Natural killer cell treated with Interleukin-12 subunit alpha and Interleukin-12 subunit beta and Interleukin-15 and Interleukin-18, amount 100 ng/mL, for 72 hours (primary cell): ENCODE data around the gene MRPL19. TPM values are rescaled to one million over a fixed set of nuclear protein-coding genes. Genes with fewer than 3 reads are reported as not detected.
"Not testable (repeated sequence)": the region's sequence is repeated elsewhere in the genome, so short reads cannot be mapped to it uniquely, and the experiment has no call there.

Experiments
- ATAC-seq, 2 donors: fragments of 150-1000 bp; cut with Tn5 transposase in 1 of 2; sonication (Bioruptor Pico), chemical (Tn5 transposase) in 1 of 2; 2 replicates each; pipeline ENCODE4 v1.10.0; 2021
- DNase-seq: peaks from one replicate; pipeline ENCODE4 v3.0.0; 2022; ENCODE audit warnings: low spot score
- H3K27ac Mint-ChIP-seq, 2 donors: 1 replicate in 1 of 2; 2 replicates in 1 of 2; pipeline ENCODE4 v1.8.0; 2022; ENCODE audit warnings: mixed read lengths in 2 of 2, mild to moderate bottlenecking in 1 of 2, moderate library complexity in 1 of 2
- H3K27me3 Mint-ChIP-seq, 2 donors: 1 replicate in 1 of 2; 2 replicates in 1 of 2; pipeline ENCODE4 v1.8.0; 2022; ENCODE audit warnings: mixed read lengths in 2 of 2
- H3K36me3 Mint-ChIP-seq: one replicate; pipeline ENCODE4 v1.8.0; 2022; ENCODE audit warnings: mixed read lengths
- H3K4me1 Mint-ChIP-seq, 2 donors: 1 replicate in 1 of 2; 2 replicates in 1 of 2; pipeline ENCODE4 v1.8.0; 2022; ENCODE audit warnings: low read depth in 2 of 2, mixed read lengths in 2 of 2, mild to moderate bottlenecking in 1 of 2
- H3K4me3 Mint-ChIP-seq: one replicate; pipeline ENCODE4 v1.8.0; 2022; ENCODE audit warnings: mixed read lengths
- H3K9me3 Mint-ChIP-seq: 2 replicates; pipeline ENCODE4 v1.8.0; 2022; ENCODE audit warnings: mixed read lengths
- total RNA-seq, 2 donors: library from RNA; stranded (reverse); gene quantifications; one replicate each; pipeline ENCODE4 v1.2.3, GENCODE V29; 2022

The MRPL19 gene
- total RNA-seq, 2 donors from 2014 or later = 39.1 to 62.5 TPM

DNA sequence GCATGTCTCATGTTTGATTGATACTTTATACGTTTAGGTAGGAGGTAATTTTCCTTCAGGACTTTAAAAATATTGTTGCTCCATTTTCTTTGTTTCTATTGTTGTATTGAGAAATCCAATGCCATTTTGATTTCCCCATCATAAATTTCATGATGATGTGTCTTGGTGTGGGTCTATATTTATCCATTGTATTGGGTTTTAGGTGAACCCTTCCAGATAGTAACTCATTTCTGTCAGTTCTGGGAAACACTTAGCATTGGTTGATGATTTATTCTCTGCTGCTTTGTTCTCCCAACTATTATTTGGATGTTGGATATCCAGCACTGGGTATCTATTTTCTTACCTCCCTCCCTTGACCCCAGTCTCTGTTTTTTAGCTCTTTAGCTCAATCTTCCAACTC is 10.0 kb downstream of the MRPL19 start:
- H3K27me3 Mint-ChIP-seq = no peaks in the 10 kb centered on the region
- no peak overlapping the region for H3K27ac Mint-ChIP-seq
- peaks cover 74% of the 10 kb centered on the region for H3K36me3 Mint-ChIP-seq

DNA sequence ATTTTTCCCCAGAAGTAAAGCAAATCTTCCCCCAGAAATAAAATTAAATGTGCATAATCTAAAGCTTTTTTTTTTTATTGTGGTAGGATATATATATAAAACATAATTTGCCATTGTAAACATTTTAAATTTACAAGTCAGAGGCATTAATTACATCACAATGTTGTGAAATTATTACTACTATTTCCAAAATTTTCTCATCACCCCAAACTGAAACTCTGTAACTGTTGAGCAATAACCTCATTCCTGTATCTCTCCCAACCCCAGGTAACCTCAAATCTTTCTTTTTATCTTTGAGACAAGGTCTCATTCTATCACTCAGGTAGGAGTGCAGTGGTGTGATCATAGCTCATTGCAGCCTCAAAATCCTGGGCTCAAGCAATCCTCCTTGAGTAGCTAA is 11.2 kb downstream of the MRPL19 start:
- ATAC-seq = no peak
- Mint-ChIP-seq H3K27me3 (no peaks in the 10 kb centered on the region), H3K27ac (no peak overlapping the region), H3K9me3 (peaks cover 8% of the 10 kb centered on the region), H3K36me3 (peaks cover 71% of the 10 kb centered on the region), H3K4me1 (peaks cover 14 to 17% of the 10 kb centered on the region in 2 donors), H3K4me3 (no peak overlapping the region)
- DNase-seq = no peak

More for the DNA sequence above, 10.0 kb downstream of the MRPL19 start:
- DNase-seq = no peak
- Mint-ChIP-seq H3K9me3 (peaks cover 8% of the 10 kb centered on the region), H3K4me1 (peaks cover 14 to 17% of the 10 kb centered on the region in 2 donors), H3K4me3 (no peak overlapping the region)
- no peak for ATAC-seq

DNA sequence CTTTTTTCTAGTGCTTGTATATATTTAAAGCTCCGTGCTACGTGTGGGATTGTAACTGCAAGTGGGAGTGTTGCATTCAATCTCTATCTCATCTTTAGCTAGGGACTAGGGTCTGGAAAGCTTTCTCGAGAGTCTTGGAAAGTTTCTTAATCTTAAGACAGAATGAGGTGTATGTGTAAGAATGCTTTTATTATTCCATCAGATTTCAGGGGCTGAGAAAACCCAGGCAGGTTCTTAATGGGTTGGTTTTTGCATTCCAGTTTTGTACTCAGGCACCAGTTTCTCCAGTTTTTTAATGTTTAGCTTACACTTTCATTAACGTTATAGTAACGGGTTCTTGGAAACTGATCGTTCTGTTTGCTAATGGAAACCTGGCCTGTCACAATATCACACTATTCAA is 20.3 kb downstream of the MRPL19 start:
- Mint-ChIP-seq H3K4me3 (no peak overlapping the region), H3K36me3 (peaks cover 11% of the 10 kb centered on the region), H3K9me3 (no peaks in the 10 kb centered on the region), H3K4me1 (no peaks in the 10 kb centered on the region), H3K27ac (no peak overlapping the region), H3K27me3 (no peaks in the 10 kb centered on the region)
- DNase-seq (no peak), ATAC-seq (no peak)

DNA sequence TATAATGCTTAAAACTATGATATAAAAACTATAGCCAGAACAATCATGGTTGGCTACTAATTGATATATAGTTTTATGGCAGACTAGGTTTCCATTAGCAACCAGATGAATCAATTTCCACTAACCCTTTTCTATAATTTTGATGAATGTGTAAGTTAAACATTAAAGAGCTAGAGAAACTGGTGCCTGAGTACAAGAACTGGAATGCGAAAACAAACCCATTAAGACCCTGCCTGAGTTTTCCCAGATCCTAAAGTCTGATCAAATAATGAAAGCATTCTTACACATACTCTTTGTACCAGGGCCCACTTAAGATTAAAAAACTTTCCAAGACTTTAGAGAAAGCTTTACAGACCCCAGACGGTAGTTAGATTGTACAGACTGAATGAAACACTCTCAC is 21.3 kb downstream of the MRPL19 start:
- Mint-ChIP-seq H3K27ac (no peak overlapping the region), H3K9me3 (no peaks in the 10 kb centered on the region), H3K36me3 (peaks cover 16% of the 10 kb centered on the region), H3K4me1 (peaks cover 0 to 4% of the 10 kb centered on the region in 2 donors), H3K27me3 (no peaks in the 10 kb centered on the region), H3K4me3 (no peak overlapping the region)
- DNase-seq (no peak), ATAC-seq (no peak)

DNA sequence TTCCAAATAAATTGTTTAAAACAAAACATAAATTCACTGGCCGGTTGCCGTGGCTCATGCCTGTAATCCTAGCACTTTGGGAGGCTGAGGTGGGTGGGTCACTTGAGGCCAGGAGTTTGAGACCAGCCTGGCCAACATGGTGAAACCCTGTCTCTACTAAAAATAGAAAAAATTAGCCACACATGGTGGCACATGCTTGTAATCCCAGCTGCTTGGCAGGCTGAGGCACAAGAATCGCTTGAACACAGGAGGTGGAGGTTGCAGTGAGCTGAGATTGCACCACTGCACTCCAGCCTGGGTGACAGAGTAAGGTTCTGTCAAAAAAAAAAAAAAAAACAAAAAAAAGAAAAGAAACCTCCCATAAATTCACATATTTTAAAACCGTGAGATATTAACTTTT is 28.8 kb downstream of the MRPL19 start:
- DNase-seq, H3K4me3 Mint-ChIP-seq, H3K27me3 Mint-ChIP-seq, ATAC-seq, H3K4me1 Mint-ChIP-seq, H3K27ac Mint-ChIP-seq, H3K9me3 Mint-ChIP-seq: not testable (repeated sequence)
- peaks cover 18% of the 10 kb centered on the region for H3K36me3 Mint-ChIP-seq

DNA sequence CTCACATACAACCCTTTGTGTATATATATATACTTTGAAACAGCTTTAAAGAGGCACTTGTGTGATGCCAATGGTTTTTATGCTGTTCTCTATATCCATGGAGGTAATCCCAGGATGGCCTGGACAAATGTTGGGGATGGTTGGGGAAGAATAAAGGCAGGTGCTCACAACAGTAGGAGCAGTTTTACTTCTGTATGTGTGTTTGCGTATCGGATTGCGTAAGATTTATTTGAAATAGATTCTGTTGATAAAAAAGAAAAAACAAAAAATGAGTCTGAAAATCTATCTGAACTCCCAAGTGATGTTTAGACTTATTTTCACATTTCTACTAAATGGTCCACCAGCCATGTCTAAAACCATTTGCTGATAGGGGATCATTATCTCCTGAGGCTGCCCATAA is 29.3 kb downstream of the MRPL19 start:
- Mint-ChIP-seq H3K36me3 (peaks cover 20% of the 10 kb centered on the region), H3K9me3 (no peaks in the 10 kb centered on the region), H3K4me3 (no peak overlapping the region), H3K27me3 (no peaks in the 10 kb centered on the region), H3K4me1 (peaks cover 4 to 7% of the 10 kb centered on the region in 2 donors), H3K27ac (no peak overlapping the region)
- DNase-seq (no peak), ATAC-seq (no peak)

DNA sequence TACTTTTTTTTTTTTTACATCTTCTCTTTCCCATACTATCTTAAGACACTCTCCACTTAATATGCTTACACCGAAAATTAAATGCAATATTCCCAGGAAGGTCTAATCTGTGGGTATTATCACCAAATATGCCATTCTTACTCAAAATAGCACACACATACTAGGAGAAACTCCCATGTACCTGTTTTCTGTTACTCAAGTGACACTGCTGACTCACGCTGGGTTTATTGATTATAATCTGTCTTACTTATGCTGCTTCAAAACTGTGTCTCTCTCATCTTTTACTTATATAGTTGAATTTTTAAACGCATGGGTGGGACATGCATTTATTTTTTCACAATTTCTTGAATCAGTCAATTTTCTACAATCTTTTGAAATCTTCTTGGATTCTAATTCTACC is 29.9 kb downstream of the MRPL19 start:
- no peaks in the 10 kb centered on the region for H3K9me3 Mint-ChIP-seq
- peaks cover 15% of the 10 kb centered on the region for H3K36me3 Mint-ChIP-seq
- ATAC-seq (no peak), DNase-seq (no peak)
- no peak overlapping the region for H3K4me3 Mint-ChIP-seq
- no peaks in the 10 kb centered on the region for H3K27me3 Mint-ChIP-seq
- H3K4me1 Mint-ChIP-seq = peaks cover 4 to 7% of the 10 kb centered on the region in 2 donors
- H3K27ac Mint-ChIP-seq = no peak overlapping the region

DNA sequence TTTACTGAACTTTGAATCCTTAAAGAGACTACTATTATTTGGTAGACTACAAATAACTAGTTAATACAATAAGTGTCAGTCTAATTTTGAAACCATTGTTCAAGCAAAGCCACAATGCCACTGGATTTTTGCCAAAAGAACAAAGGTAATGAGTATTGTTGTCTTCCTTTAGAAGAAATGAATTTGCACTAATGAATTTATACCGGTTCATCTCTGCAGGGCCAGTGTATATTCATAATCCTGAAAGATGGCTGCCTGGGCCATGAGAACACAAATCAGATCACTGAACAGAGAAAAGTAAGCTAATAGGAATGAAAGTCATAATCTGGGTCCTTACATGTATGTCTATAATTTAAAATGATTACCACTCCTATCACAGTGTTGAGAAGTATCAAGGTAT is 33.0 kb downstream of the MRPL19 start:
- H3K27me3 Mint-ChIP-seq = no peaks in the 10 kb centered on the region
- H3K36me3 Mint-ChIP-seq = peaks cover 19% of the 10 kb centered on the region
- no peak for ATAC-seq
- no peak overlapping the region for H3K27ac Mint-ChIP-seq
- peaks cover 7 to 10% of the 10 kb centered on the region in 2 donors for H3K4me1 Mint-ChIP-seq
- no peak for DNase-seq
- no peak overlapping the region for H3K4me3 Mint-ChIP-seq
- H3K9me3 Mint-ChIP-seq = no peaks in the 10 kb centered on the region

DNA sequence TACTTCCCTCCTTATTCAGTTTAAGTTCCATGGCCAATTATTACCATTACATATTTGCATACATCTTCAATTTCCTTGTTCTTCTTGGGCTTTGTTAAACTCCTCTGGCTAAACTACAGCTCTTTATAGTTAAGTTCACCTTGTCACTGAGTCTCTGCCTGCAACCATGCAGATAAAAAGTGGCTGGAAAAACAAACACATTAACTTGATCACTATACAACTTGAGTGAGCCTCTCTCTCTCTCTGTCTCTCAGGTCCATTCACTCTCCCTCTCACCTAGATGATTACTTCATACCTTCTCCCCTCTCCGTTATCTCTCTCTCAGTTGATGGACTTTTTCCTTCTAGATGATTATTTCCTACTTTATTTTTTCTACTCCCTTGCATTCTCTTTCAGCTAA is 33.8 kb downstream of the MRPL19 start:
- ATAC-seq (no peak), DNase-seq (no peak)
- Mint-ChIP-seq H3K9me3 (no peaks in the 10 kb centered on the region), H3K27ac (no peak overlapping the region), H3K4me3 (no peak overlapping the region), H3K4me1 (peaks cover 7 to 10% of the 10 kb centered on the region in 2 donors), H3K27me3 (no peaks in the 10 kb centered on the region), H3K36me3 (peaks cover 23% of the 10 kb centered on the region)

DNA sequence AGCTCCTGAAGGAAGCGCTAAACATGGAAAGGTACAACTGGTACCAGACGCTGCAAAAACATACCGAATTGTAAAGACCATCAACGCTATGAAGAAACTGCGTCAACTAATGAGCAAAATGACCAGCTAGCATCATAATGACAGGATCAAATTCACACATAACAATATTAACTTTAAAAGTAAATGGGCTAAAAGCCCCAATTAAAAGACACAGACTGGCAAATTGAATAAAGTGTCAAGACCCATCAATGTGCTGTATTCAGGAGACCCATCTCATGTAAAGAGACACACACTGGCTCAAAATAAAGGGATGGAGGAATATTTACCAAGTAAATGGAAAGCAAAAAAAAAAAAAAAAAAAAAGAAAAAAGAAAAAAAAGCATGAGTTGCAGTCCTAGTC is 36.8 kb downstream of the MRPL19 start:
- H3K27ac Mint-ChIP-seq, H3K4me3 Mint-ChIP-seq: not testable (repeated sequence)

DNA sequence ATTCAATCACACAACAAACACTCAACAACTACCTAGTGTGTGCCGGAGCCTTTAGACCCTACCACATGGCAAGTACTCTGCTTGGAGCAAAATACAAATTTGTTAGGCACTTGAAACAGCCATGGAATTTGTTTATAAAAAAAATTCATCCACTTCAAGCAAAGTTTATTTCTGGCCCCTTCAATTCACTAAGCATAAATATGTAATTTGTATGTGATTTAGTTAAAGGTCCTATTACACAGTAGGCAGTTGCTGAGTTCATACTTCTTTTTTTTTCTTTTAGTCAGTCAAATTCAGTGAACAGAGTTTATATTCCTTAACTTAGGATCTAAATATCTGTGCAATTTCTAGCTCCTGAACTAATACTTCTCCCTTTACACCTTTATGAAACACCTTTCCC is 41.6 kb downstream of the MRPL19 start:
- no peak for ATAC-seq
- Mint-ChIP-seq H3K27me3 (no peaks in the 10 kb centered on the region), H3K9me3 (no peaks in the 10 kb centered on the region), H3K4me3 (no peak overlapping the region), H3K36me3 (peaks cover 21% of the 10 kb centered on the region), H3K27ac (no peak overlapping the region), H3K4me1 (peaks cover 3 to 6% of the 10 kb centered on the region in 2 donors)
- no peak for DNase-seq

More for the DNA sequence above, 36.8 kb downstream of the MRPL19 start:
- H3K9me3 Mint-ChIP-seq, H3K27me3 Mint-ChIP-seq, H3K4me1 Mint-ChIP-seq, DNase-seq, ATAC-seq: not testable (repeated sequence)
- peaks cover 34% of the 10 kb centered on the region for H3K36me3 Mint-ChIP-seq

DNA sequence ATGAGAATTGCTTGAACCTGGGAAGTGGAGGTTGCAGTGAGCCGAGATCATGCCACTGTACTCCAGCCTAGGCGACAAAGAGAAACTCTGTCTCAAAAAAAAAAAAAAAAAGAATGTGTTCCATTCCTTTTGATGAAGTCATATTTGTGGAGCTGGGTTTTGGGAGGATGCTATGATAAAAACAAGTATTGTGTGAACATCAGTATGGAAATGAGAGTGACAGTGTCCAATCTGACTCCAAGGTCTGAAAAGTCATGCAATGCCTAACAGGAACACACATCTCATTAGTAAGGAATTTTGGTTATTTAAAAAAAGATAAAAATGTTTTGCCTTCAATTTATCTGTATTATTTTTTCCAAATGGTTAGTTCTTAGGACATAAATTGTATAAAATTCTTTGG is 52.3 kb downstream of the MRPL19 start:
- H3K4me1 Mint-ChIP-seq = no peaks in the 10 kb centered on the region
- H3K27ac Mint-ChIP-seq = no peak overlapping the region
- no peak for DNase-seq
- H3K36me3 Mint-ChIP-seq = peaks cover 39% of the 10 kb centered on the region
- ATAC-seq = no peak
- no peaks in the 10 kb centered on the region for H3K9me3 Mint-ChIP-seq
- no peaks in the 10 kb centered on the region for H3K27me3 Mint-ChIP-seq
- H3K4me3 Mint-ChIP-seq = no peak overlapping the region

DNA sequence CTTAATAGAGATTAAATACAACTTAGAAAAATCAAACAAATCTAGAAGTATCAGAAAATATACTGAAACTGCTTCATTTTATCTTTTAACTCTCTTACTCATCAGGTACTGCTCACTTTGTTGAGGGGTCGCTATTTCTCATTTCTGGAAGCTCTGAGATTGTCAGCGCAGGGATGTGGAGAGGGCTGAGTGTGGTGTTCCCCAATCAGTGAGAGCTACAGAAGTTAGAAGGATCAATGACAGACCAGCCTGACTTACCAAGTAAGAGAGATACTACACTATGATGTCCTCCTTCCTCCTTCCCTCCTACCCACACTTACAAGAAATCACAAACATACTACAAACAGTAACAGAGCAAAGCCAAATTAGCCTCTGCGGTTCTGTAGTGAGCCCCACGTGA is 56.0 kb downstream of the MRPL19 start:
- no peak for DNase-seq
- H3K9me3 Mint-ChIP-seq = no peaks in the 10 kb centered on the region
- H3K4me3 Mint-ChIP-seq = no peak overlapping the region
- no peaks in the 10 kb centered on the region for H3K27me3 Mint-ChIP-seq
- H3K4me1 Mint-ChIP-seq = peaks cover 0 to 4% of the 10 kb centered on the region in 2 donors
- peaks cover 51% of the 10 kb centered on the region for H3K36me3 Mint-ChIP-seq
- H3K27ac Mint-ChIP-seq = no peak overlapping the region
- ATAC-seq = no peak

DNA sequence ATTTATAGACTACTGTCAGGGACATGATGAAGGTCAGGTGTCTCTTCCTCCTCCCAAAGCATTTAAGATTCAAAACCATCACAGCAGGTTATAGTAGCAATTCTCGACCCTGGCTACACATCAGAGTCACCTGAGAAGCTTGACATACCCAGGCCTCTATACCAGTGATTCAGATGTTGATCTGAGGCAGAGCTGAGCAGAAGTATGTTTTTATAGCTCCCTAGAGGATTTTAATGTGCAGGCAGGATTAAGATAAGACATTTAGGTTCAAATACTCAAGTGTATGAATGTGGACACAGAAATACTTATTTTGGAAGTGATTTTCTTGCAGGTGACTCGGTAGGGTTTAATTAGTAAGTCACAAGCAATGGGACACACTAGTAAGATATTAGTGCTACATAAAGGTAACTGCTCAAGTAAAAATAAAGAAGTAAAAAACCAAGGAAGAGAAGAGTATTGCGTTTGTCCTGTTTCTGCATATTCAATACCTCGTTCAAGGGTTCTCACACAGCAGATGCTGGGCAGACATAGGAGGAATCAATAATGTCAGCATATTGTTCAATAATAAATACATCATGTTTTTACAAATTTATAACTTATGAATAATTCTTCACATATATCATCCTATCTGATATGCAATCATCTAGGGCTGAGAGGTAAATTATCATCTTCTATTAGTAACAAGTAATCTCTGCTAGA is 57.2 kb downstream of the MRPL19 start:
- Mint-ChIP-seq H3K36me3 (peaks cover 45% of the 10 kb centered on the region), H3K9me3 (no peaks in the 10 kb centered on the region), H3K27ac (no peak overlapping the region), H3K4me1 (peaks cover 5 to 6% of the 10 kb centered on the region in 2 donors), H3K27me3 (no peaks in the 10 kb centered on the region), H3K4me3 (no peak overlapping the region)
- ATAC-seq = no peak
- no peak for DNase-seq

DNA sequence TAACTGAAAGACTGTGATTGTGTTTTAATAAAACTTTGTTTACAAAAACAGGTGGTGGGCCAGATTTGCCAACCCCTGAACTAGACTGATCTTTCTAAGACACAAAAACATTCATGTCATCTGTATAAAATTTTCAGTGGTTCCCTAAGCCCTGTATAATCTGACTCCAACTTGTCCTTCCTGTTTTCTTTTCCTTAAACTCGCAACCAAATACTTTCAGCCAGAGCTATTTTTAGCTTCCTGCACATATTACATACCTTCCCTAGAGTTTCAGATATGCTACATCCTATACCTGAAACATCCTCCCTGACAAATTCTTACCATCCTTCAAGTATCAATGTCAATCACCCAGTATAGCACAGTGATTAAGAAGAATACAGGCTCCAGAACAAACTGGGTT is 59.3 kb downstream of the MRPL19 start:
- Mint-ChIP-seq H3K9me3 (no peaks in the 10 kb centered on the region), H3K36me3 (peaks cover 40% of the 10 kb centered on the region), H3K4me3 (no peak overlapping the region), H3K4me1 (peaks cover 13 to 15% of the 10 kb centered on the region in 2 donors), H3K27ac (no peak overlapping the region), H3K27me3 (no peaks in the 10 kb centered on the region)
- DNase-seq (no peak), ATAC-seq (no peak)
